Stimulated activated CD4-positive, alpha-beta T cell treated with anti-CD3 and anti-CD28 coated beads, Interleukin-15, amount 100 ng/mL, for 48 hours (primary cell): ENCODE results near the gene COL6A3.
"Not testable (repeated sequence)": the region's sequence is repeated elsewhere in the genome, so short reads cannot be mapped to it uniquely, and the experiment has no call there.

Experiments
- DNase-seq, 2 donors: peaks; one replicate each; pipeline ENCODE4 v3.0.0-alpha.2; 2020; ENCODE audit warnings: low read depth in 2 of 2

COL6A3 gene

GRCh38 chr2:237383991-237384671, 29.8 kb downstream of the COL6A3 start:
- no peak for DNase-seq

GRCh38 chr2:237380768-237381167, 33.2 kb downstream of the COL6A3 start:
- DNase-seq: no peak

- no peak for DNase-seq
Measured at GRCh38 chr2:237379636-237380035, 34.3 kb downstream of the COL6A3 start.

GRCh38 chr2:237378650-237379049, 35.3 kb downstream of the COL6A3 start:
- DNase-seq: no peak

GRCh38 chr2:237374284-237375060, 39.5 kb downstream of the COL6A3 start:
- no peak for DNase-seq

- no peak for DNase-seq
Measured at GRCh38 chr2:237371856-237372255, 42.1 kb downstream of the COL6A3 start.

- no peak for DNase-seq
Measured at GRCh38 chr2:237365671-237366070, 48.3 kb downstream of the COL6A3 start.

GRCh38 chr2:237364655-237365054, 49.3 kb downstream of the COL6A3 start:
- DNase-seq: no peak

- DNase-seq: no peak
Measured at GRCh38 chr2:237361194-237362004, 52.6 kb downstream of the COL6A3 start.

- DNase-seq: no peak
Measured at GRCh38 chr2:237359894-237360780, 53.8 kb downstream of the COL6A3 start.

- DNase-seq: no peak
Measured at GRCh38 chr2:237359518-237359840, 54.5 kb downstream of the COL6A3 start.

GRCh38 chr2:237358721-237359517, 55.0 kb downstream of the COL6A3 start:
- no peak for DNase-seq

- no peak for DNase-seq
Measured at GRCh38 chr2:237355701-237356100, 58.3 kb downstream of the COL6A3 start.

- no peak for DNase-seq
Measured at GRCh38 chr2:237354892-237355291, 59.1 kb downstream of the COL6A3 start.

- DNase-seq: not testable (repeated sequence)
Measured at GRCh38 chr2:237354172-237354571, 59.8 kb downstream of the COL6A3 start.

GRCh38 chr2:237353215-237353614, 60.7 kb downstream of the COL6A3 start:
- DNase-seq: no peak

GRCh38 chr2:237352279-237352845, 61.6 kb downstream of the COL6A3 start:
- no peak for DNase-seq

GRCh38 chr2:237351796-237352195, 62.2 kb downstream of the COL6A3 start:
- no peak for DNase-seq

GRCh38 chr2:237351046-237351445, 62.9 kb downstream of the COL6A3 start:
- DNase-seq: no peak

GRCh38 chr2:237350597-237350996, 63.4 kb downstream of the COL6A3 start:
- no peak for DNase-seq
